HepG2 (cell line): ENCODE measurements around the gene HOXB4.

Experiments
- CEBPB ChIP-seq: IDR thresholded peaks from 2 replicates; pipeline ENCODE4 v1.6.1; 2011; ENCODE audit warnings: low read depth, low read length, improper control_type of control experiment, borderline replicate concordance
- CREB3 ChIP-seq: sonication (generic); formaldehyde crosslinking; IDR thresholded peaks from 2 replicates; pipeline ENCODE4 v1.5.0; 2020; ENCODE audit warnings: missing genetic modification reagents
- CTCF ChIP-seq: sonication (generic); formaldehyde crosslinking; IDR thresholded peaks from 2 replicates; pipeline ENCODE4 v1.5.0; 2020; ENCODE audit warnings: mild to moderate bottlenecking, missing genetic modification reagents, moderate library complexity
- NBN ChIP-seq: fragments of 450-650 bp; conservative IDR thresholded peaks from 2 replicates; pipeline ENCODE4 v1.6.1; 2017
- PPARG ChIP-seq: conservative IDR thresholded peaks from 2 replicates; pipeline ENCODE4 v1.6.1; 2016; ENCODE audit warnings: missing biosample characterization, missing genetic modification reagents
- TEAD2 ChIP-seq: sonication (generic); formaldehyde crosslinking; IDR thresholded peaks from 2 replicates; pipeline ENCODE4 v1.9.0; 2021; ENCODE audit warnings: missing genetic modification reagents
- UBTF ChIP-seq: sonication (generic); formaldehyde crosslinking; IDR thresholded peaks from 2 replicates; pipeline ENCODE4 v1.4.0; 2020; ENCODE audit warnings: mild to moderate bottlenecking, missing genetic modification reagents
- ZBTB49 ChIP-seq: sonication (generic); formaldehyde crosslinking; IDR thresholded peaks from 2 replicates; pipeline ENCODE4 v1.4.0; 2020; ENCODE audit warnings: missing genetic modification reagents, borderline replicate concordance
- ZNF121 ChIP-seq: sonication (generic); formaldehyde crosslinking; IDR thresholded peaks from 2 replicates; pipeline ENCODE4 v1.5.0; 2020; ENCODE audit warnings: mild to moderate bottlenecking, missing genetic modification reagents
- ZNF136 ChIP-seq: sonication (generic); formaldehyde crosslinking; IDR thresholded peaks from 2 replicates; pipeline ENCODE4 v1.8.1; 2022; ENCODE audit warnings: low read depth, mild to moderate bottlenecking, moderate library complexity, missing genetic modification reagents
- ZNF30 ChIP-seq: sonication (generic); formaldehyde crosslinking; IDR thresholded peaks from 2 replicates; pipeline ENCODE4 v1.5.0; 2020; ENCODE audit warnings: mild to moderate bottlenecking, missing genetic modification reagents

GRCh38 chr17:48599354-48599753, 21.2 kb upstream of the HOXB4 start:
- no peak for TF ChIP-seq ZBTB49 (CRISPR knock-in tag)
- TF ChIP-seq CTCF (CRISPR knock-in tag), result no peak
- TF ChIP-seq CREB3 (CRISPR knock-in tag), result no peak
- TF ChIP-seq ZNF121 (CRISPR knock-in tag), result no peak
- TF ChIP-seq PPARG (CRISPR knock-in tag), result no peak
- TF ChIP-seq UBTF (CRISPR knock-in tag), result no peak
- no peak for TF ChIP-seq NBN
- TF ChIP-seq ZNF136 (CRISPR knock-in tag), result no peak
- TF ChIP-seq ZNF30, result no peak
- TF ChIP-seq TEAD2, result no peak
- TF ChIP-seq CEBPB, result no peak
